Trophoblast cell (in vitro differentiated cells and primary cell): ENCODE data around the gene BRAF.

Source experiments
- DNase-seq, 2 donors: peaks; one replicate each; pipeline ENCODE4 v3.0.0-alpha.2; 2016
- H2AFZ ChIP-seq: 2 replicates; pipeline ENCODE4 v1.6.1; 2013; ENCODE audit warnings: low read length, moderate library complexity, mild to moderate bottlenecking; ENCODE audit not compliant: insufficient read depth, poor library complexity
- H2AK5ac ChIP-seq: 2 replicates; pipeline ENCODE4 v1.6.1; 2013; ENCODE audit warnings: mild to moderate bottlenecking, low read length
- H2BK120ac ChIP-seq: 2 replicates; pipeline ENCODE4 v1.6.1; 2013; ENCODE audit warnings: low read length, mild to moderate bottlenecking, moderate library complexity; ENCODE audit not compliant: insufficient read depth, poor library complexity
- H2BK12ac ChIP-seq: 2 replicates; pipeline ENCODE4 v1.6.1; 2013; ENCODE audit warnings: mild to moderate bottlenecking, low read length, moderate library complexity
- H2BK5ac ChIP-seq: 2 replicates; pipeline ENCODE4 v1.6.1; 2013; ENCODE audit warnings: low read length, low read depth, moderate library complexity, mild to moderate bottlenecking; ENCODE audit not compliant: poor library complexity
- H3K14ac ChIP-seq: 2 replicates; pipeline ENCODE4 v1.6.1; 2013; ENCODE audit warnings: mild to moderate bottlenecking, low read length
- H3K18ac ChIP-seq: 2 replicates; pipeline ENCODE4 v1.6.1; 2013; ENCODE audit warnings: mild to moderate bottlenecking, low read length
- H3K23ac ChIP-seq: 2 replicates; pipeline ENCODE4 v1.6.1; 2013; ENCODE audit warnings: low read length
- H3K27ac ChIP-seq: 2 replicates; pipeline ENCODE4 v1.5.1; 2013; ENCODE audit warnings: low read depth, mild to moderate bottlenecking, inconsistent platforms, low read length, moderate library complexity
- H3K27me3 ChIP-seq: 2 replicates; pipeline ENCODE4 v1.6.1; 2013; ENCODE audit warnings: inconsistent platforms, mild to moderate bottlenecking, low read length, moderate library complexity; ENCODE audit not compliant: insufficient read depth
- H3K36me3 ChIP-seq, 2 experiments: 1 replicate in 1 of 2; 2 replicates in 1 of 2; pipeline ENCODE4 v1.6.1; 2013; ENCODE audit warnings: low read length in 2 of 2, mild to moderate bottlenecking in 2 of 2, moderate library complexity in 1 of 2; ENCODE audit not compliant: insufficient read depth in 2 of 2, control insufficient read depth in 1 of 2
- H3K4ac ChIP-seq: 2 replicates; pipeline ENCODE4 v1.6.1; 2013; ENCODE audit warnings: low read depth, mild to moderate bottlenecking, low read length, moderate library complexity
- H3K4me1 ChIP-seq, 2 experiments: 1 replicate in 1 of 2; 2 replicates in 1 of 2; pipeline ENCODE4 v1.6.1; 2013; ENCODE audit warnings: low read length in 2 of 2, mild to moderate bottlenecking in 2 of 2, moderate library complexity in 1 of 2; ENCODE audit not compliant: insufficient read depth in 2 of 2, control insufficient read depth in 1 of 2
- H3K4me2 ChIP-seq: 2 replicates; pipeline ENCODE4 v1.6.1; 2013; ENCODE audit warnings: inconsistent platforms, mild to moderate bottlenecking, low read length, moderate library complexity
- H3K4me3 ChIP-seq: 2 replicates; pipeline ENCODE4 v1.5.1; 2013; ENCODE audit warnings: mild to moderate bottlenecking, low read depth, low read length, inconsistent platforms
- H3K79me1 ChIP-seq: one replicate; pipeline ENCODE4 v1.6.1; 2013; ENCODE audit warnings: low read length
- H3K79me2 ChIP-seq: 2 replicates; pipeline ENCODE4 v1.6.1; 2013; ENCODE audit warnings: low read length, mild to moderate bottlenecking; ENCODE audit not compliant: control insufficient read depth, insufficient read depth, poor library complexity
- H3K9ac ChIP-seq: 2 replicates; pipeline ENCODE4 v1.6.1; 2013; ENCODE audit warnings: mild to moderate bottlenecking, low read length
- H3K9me3 ChIP-seq: 2 replicates; pipeline ENCODE4 v1.6.1; 2013; ENCODE audit warnings: low read depth, mild to moderate bottlenecking, control low read depth, inconsistent platforms, low read length; ENCODE audit not compliant: insufficient read depth
- H4K12ac ChIP-seq: 2 replicates; pipeline ENCODE4 v1.6.1; 2013; ENCODE audit warnings: low read depth, mild to moderate bottlenecking, low read length, moderate library complexity
- H4K8ac ChIP-seq: 2 replicates; pipeline ENCODE4 v1.6.1; 2013; ENCODE audit warnings: low read depth, mild to moderate bottlenecking, low read length, moderate library complexity
- H4K91ac ChIP-seq: one replicate; pipeline ENCODE4 v1.6.1; 2013; ENCODE audit warnings: low read depth, mild to moderate bottlenecking, low read length, moderate library complexity
- WGBS: extraction: QIAGEN DNeasy Blood & Tissue Kit; methylation state at CpG from one replicate; pipeline ENCODE4 v1.1.7; 2013; ENCODE audit warnings: missing lambda C conversion rate; ENCODE audit not compliant: insufficient read length, insufficient coverage; ENCODE audit errors: extremely low coverage; 5-methylcytosine and 5-hydroxymethylcytosine counted together

The BRAF gene

DNA sequence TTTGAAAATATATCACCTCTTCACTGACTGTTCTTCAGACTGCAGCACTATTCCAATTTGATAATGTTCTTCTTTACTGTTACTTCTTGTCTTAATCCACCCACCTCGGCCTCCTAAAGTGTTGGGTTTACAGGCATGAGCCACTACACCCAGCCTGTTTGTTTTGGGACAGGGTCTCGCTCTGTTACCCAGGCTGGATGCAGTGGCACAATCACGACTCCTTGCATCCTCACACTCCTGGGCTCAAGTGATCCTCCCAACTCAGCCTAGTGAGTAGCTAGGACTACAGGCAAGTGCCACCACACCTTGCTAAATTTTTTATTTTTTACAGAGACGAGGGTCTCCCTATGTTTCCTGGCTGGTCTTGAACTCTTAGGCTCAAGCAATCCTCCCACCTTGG, 150.4 kb downstream of the BRAF start:
- Histone ChIP-seq H2BK5ac (no peak overlapping the region), H3K9me3 (no peaks in the 10 kb centered on the region), H2BK120ac (no peak overlapping the region), H3K4me3 (no peak overlapping the region), H3K9ac (no peak overlapping the region), H3K27ac (no peak overlapping the region), H2AFZ (no peak overlapping the region), H3K23ac (no peak overlapping the region), H3K4me2 (no peak overlapping the region), H4K8ac (no peak overlapping the region), H3K27me3 (no peaks in the 10 kb centered on the region), H3K79me2 (no peaks in the 10 kb centered on the region), H3K79me1 (no peaks in the 10 kb centered on the region), H3K18ac (no peak overlapping the region), H3K4me1 (no peaks in the 10 kb centered on the region), H3K4ac (no peak overlapping the region), H2BK12ac (no peak overlapping the region), H4K12ac (no peak overlapping the region), H4K91ac (no peak overlapping the region), H2AK5ac (no peak overlapping the region), H3K14ac (no peak overlapping the region), H3K36me3 (peaks cover 2 to 8% of the 10 kb centered on the region in 2 experiments)
- no peak for DNase-seq
- WGBS: no CpG with 5 or more reads among the region's 4 CpGs

DNA sequence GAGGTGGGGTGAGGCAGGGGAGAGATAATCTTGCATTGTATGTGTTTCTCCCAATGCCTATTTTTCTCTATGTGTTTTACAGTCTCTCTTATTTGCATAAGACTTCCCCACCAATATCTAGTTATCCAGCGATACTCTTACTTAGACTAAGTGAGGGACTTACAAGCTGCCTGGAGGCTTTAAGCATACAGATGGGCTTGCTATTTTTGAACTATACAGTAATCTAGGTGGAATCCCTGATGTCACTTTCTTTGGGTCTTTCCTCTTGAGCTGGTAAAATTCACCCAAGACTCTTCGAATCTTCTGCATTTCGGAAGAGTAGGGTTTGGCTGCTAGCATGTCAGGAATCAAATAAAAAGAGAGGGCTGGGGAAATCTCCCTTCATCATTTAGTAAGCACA, 151.6 kb downstream of the BRAF start:
- no peaks in the 10 kb centered on the region for H3K4me1 ChIP-seq
- H3K27ac ChIP-seq: no peak overlapping the region
- no peak overlapping the region for H3K18ac ChIP-seq
- no peak overlapping the region for H3K4me2 ChIP-seq
- peaks cover 2 to 6% of the 10 kb centered on the region in 2 experiments for H3K36me3 ChIP-seq
- no peak overlapping the region for H2BK120ac ChIP-seq
- no peak overlapping the region for H2BK12ac ChIP-seq
- peak in 1 of 2 donors; percentile 47 for DNase-seq
- no peak overlapping the region for H4K12ac ChIP-seq
- H4K8ac ChIP-seq: no peak overlapping the region
- no peaks in the 10 kb centered on the region for H3K9me3 ChIP-seq
- no peak overlapping the region for H2BK5ac ChIP-seq
- H4K91ac ChIP-seq: no peak overlapping the region
- no CpG with 5 or more reads among the region's 3 CpGs for WGBS
- no peaks in the 10 kb centered on the region for H3K79me1 ChIP-seq
- H2AFZ ChIP-seq: no peak overlapping the region
- no peak overlapping the region for H3K4ac ChIP-seq
- no peak overlapping the region for H3K4me3 ChIP-seq
- H3K27me3 ChIP-seq: no peaks in the 10 kb centered on the region
- no peak overlapping the region for H3K14ac ChIP-seq
- no peak overlapping the region for H3K9ac ChIP-seq
- no peak overlapping the region for H3K23ac ChIP-seq
- H2AK5ac ChIP-seq: no peak overlapping the region
- no peaks in the 10 kb centered on the region for H3K79me2 ChIP-seq

DNA sequence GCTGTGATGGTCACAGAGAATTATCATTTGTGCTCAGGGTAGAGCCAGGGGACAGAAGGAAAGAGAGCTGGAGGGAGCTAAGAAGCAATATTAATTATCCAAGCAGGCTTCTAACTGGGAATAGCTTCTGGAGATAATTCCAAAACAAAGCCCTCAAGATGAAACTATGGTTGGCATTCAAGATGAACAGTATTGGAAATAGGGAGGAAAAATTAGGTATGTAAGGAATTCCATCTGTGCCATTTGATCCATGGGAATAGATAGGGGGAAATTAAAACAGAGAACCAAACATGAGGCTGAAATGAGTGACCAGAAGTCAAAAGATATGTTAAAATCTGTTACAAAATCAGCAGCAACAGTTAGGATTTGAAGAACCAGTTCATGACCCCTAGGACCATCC, 152.9 kb downstream of the BRAF start:
- no peak overlapping the region for H3K18ac ChIP-seq
- no peak overlapping the region for H4K91ac ChIP-seq
- H2AFZ ChIP-seq: no peak overlapping the region
- no peak overlapping the region for H2BK120ac ChIP-seq
- no peak for DNase-seq
- no peaks in the 10 kb centered on the region for H3K79me2 ChIP-seq
- no peaks in the 10 kb centered on the region for H3K9me3 ChIP-seq
- H3K27me3 ChIP-seq: no peaks in the 10 kb centered on the region
- H3K4ac ChIP-seq: no peak overlapping the region
- H3K36me3 ChIP-seq: peaks cover 4 to 6% of the 10 kb centered on the region in 2 experiments
- H2AK5ac ChIP-seq: no peak overlapping the region
- H3K27ac ChIP-seq: no peak overlapping the region
- H2BK12ac ChIP-seq: no peak overlapping the region
- no peak overlapping the region for H3K4me2 ChIP-seq
- no peak overlapping the region for H4K8ac ChIP-seq
- H3K79me1 ChIP-seq: no peaks in the 10 kb centered on the region
- H4K12ac ChIP-seq: no peak overlapping the region
- H3K9ac ChIP-seq: no peak overlapping the region
- no peak overlapping the region for H2BK5ac ChIP-seq
- H3K4me3 ChIP-seq: no peak overlapping the region
- H3K23ac ChIP-seq: no peak overlapping the region
- H3K4me1 ChIP-seq: no peaks in the 10 kb centered on the region
- H3K14ac ChIP-seq: no peak overlapping the region

DNA sequence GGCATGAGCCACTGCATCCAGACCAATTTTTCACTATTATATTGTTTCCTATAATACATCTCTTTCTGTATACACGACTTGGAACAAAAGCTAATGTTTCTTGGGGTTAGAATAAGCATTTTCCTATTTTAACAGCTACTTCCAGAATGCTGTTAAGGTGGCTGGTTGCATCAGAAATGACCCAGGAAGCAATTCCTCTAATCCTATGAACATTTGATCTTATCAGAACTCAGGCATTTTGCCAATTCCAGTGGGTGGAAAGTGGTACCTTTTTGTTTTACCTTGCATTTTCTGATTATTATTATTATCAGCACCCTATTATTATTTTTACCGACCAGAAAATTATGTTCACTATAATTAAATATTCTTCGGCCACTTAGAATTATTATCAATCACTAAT, 154.9 kb downstream of the BRAF start:
- no peak overlapping the region for H2AFZ ChIP-seq
- H3K36me3 ChIP-seq: peaks cover 6 to 8% of the 10 kb centered on the region in 2 experiments
- no peaks in the 10 kb centered on the region for H3K9me3 ChIP-seq
- no peak overlapping the region for H3K14ac ChIP-seq
- H4K8ac ChIP-seq: no peak overlapping the region
- no CpG with 5 or more reads among the region's 3 CpGs for WGBS
- H3K9ac ChIP-seq: no peak overlapping the region
- no peak overlapping the region for H3K23ac ChIP-seq
- no peak overlapping the region for H2BK120ac ChIP-seq
- H2AK5ac ChIP-seq: no peak overlapping the region
- no peaks in the 10 kb centered on the region for H3K27me3 ChIP-seq
- H4K12ac ChIP-seq: no peak overlapping the region
- H3K79me1 ChIP-seq: no peaks in the 10 kb centered on the region
- H3K4me1 ChIP-seq: no peaks in the 10 kb centered on the region
- no peak overlapping the region for H3K27ac ChIP-seq
- no peak overlapping the region for H3K4me2 ChIP-seq
- H3K18ac ChIP-seq: no peak overlapping the region
- no peak overlapping the region for H4K91ac ChIP-seq
- DNase-seq: peak in 1 of 2 donors; percentile 70
- no peak overlapping the region for H3K4ac ChIP-seq
- no peak overlapping the region for H2BK5ac ChIP-seq
- H3K4me3 ChIP-seq: no peak overlapping the region
- no peak overlapping the region for H2BK12ac ChIP-seq
- no peaks in the 10 kb centered on the region for H3K79me2 ChIP-seq
